ENCODE results near the gene C6orf136. TPM values are rescaled to one million over a fixed set of nuclear protein-coding genes. Genes with fewer than 3 reads are reported as not detected.
A peak's percentile ranks its signal among the peaks of the same experiment; 100 is the strongest.

Gene C6orf136
- total and polyA plus RNA-seq, 9 donors, result 5.8 to 16.5 (median 12.4) TPM

GRCh38 chr6:30641048-30641447 is 5.9 kb upstream of the C6orf136 start:
- Histone ChIP-seq H3K36me3 (ENCODE audit: control insufficient read depth, insufficient read depth, low read length) (peaks cover 73% of the 10 kb centered on the region), H3K4me1 (ENCODE audit: control insufficient read depth, insufficient read depth, low read length) (peaks cover under 1% of the 10 kb centered on the region), H3K9me3 (replicated peaks; ENCODE audit: control insufficient read depth, low read depth, low read length) (no peaks in the 10 kb centered on the region), H3K27ac (ENCODE audit: low read length) (no peak overlapping the region), H3K4me3 (ENCODE audit: low read length) (no peak overlapping the region), H3K27me3 (ENCODE audit: control insufficient read depth, insufficient read depth, low read length) (no peaks in the 10 kb centered on the region)
- no peak for DNase-seq
- WGBS (ENCODE audit: insufficient coverage), result no CpG with 5 or more reads among the region's 1 CpG

DNA sequence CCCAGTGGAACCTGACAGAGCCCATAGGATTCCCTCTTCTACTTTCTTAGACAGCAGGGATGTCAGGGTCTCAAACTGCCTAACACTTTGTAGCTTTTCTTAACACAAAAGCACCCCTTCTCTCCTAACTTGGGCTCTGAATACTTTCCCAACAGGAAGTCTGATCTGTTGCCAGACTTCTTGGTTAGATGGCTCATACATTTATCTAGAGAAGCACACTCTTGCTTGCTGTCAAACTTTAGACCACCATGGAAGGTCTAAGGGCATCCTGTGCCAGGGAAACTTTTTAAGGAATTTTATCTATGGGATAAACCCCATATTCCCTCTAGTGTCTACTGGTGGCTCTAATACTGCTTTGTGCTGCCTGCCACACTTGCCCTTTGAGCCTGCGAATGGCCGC is 3.3 kb upstream of the C6orf136 start:
- Histone ChIP-seq H3K27me3 (ENCODE audit: control insufficient read depth, insufficient read depth, low read length) (no peaks in the 10 kb centered on the region), H3K36me3 (ENCODE audit: control insufficient read depth, insufficient read depth, low read length) (peaks cover 64% of the 10 kb centered on the region), H3K4me3 (ENCODE audit: low read length) (no peak overlapping the region), H3K4me1 (ENCODE audit: control insufficient read depth, insufficient read depth, low read length) (peaks cover 11% of the 10 kb centered on the region), H3K9me3 (replicated peaks; ENCODE audit: control insufficient read depth, low read depth, low read length) (no peaks in the 10 kb centered on the region), H3K27ac (ENCODE audit: low read length) (no peak overlapping the region)
- no CpG with 5 or more reads among the region's 2 CpGs for WGBS (ENCODE audit: insufficient coverage)
- DNase-seq, result no peak

GRCh38 chr6:30644769-30645168 is 2.2 kb upstream of the C6orf136 start:
- Histone ChIP-seq H3K9me3 (replicated peaks; ENCODE audit: control insufficient read depth, low read depth, low read length) (no peaks in the 10 kb centered on the region), H3K36me3 (ENCODE audit: control insufficient read depth, insufficient read depth, low read length) (peaks cover 62% of the 10 kb centered on the region)
- 82% methylated on average over 5 of the region's 5 CpGs for WGBS (ENCODE audit: insufficient coverage)

DNA sequence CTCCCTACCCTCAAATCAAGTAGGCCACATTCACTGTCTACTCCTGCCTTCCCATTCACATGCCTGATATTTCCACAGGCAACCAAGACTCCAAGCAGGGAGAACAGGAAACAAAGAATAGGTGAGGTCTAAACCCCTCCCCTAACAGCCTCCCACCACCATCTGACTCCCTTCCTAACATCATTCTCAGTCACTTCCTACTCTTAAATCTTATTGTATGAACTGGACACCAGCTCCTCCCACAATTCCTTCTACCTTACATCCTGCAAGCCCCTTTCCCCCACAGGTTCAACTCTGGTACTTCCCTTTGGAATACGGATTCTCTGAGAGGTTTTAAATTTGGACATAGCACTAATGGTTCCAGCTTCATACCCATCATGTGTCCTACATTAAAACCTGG is 944 bp upstream of the C6orf136 start:
- DNase-seq, result no peak
- H3K4me1 ChIP-seq (ENCODE audit: control insufficient read depth, insufficient read depth, low read length), result peaks cover 11% of the 10 kb centered on the region
- no CpG with 5 or more reads among the region's 1 CpG for WGBS (ENCODE audit: insufficient coverage)
- no peak overlapping the region for H3K27ac ChIP-seq (ENCODE audit: low read length)
- H3K4me3 ChIP-seq (ENCODE audit: low read length), result no peak overlapping the region
- peaks cover 57% of the 10 kb centered on the region for H3K36me3 ChIP-seq (ENCODE audit: control insufficient read depth, insufficient read depth, low read length)
- H3K27me3 ChIP-seq (ENCODE audit: control insufficient read depth, insufficient read depth, low read length), result no peaks in the 10 kb centered on the region
- H3K9me3 ChIP-seq (replicated peaks; ENCODE audit: control insufficient read depth, low read depth, low read length), result no peaks in the 10 kb centered on the region

More at GRCh38 chr6:30644769-30645168, 2.2 kb upstream of the C6orf136 start:
- no peak for DNase-seq
- Histone ChIP-seq H3K27me3 (ENCODE audit: control insufficient read depth, insufficient read depth, low read length) (no peaks in the 10 kb centered on the region), H3K27ac (ENCODE audit: low read length) (no peak overlapping the region), H3K4me3 (ENCODE audit: low read length) (no peak overlapping the region), H3K4me1 (ENCODE audit: control insufficient read depth, insufficient read depth, low read length) (peaks cover 11% of the 10 kb centered on the region)

- DNase-seq, result peak; percentile 61
- Histone ChIP-seq H3K4me3 (ENCODE audit: low read length) (peak overlapping the region; percentile 97), H3K9me3 (replicated peaks; ENCODE audit: control insufficient read depth, low read depth, low read length) (no peaks in the 10 kb centered on the region), H3K27me3 (ENCODE audit: control insufficient read depth, insufficient read depth, low read length) (no peaks in the 10 kb centered on the region), H3K27ac (ENCODE audit: low read length) (peak overlapping the region; percentile 91), H3K4me1 (ENCODE audit: control insufficient read depth, insufficient read depth, low read length) (peaks cover 11% of the 10 kb centered on the region), H3K36me3 (ENCODE audit: control insufficient read depth, insufficient read depth, low read length) (peaks cover 56% of the 10 kb centered on the region)
- WGBS (ENCODE audit: insufficient coverage), result 0% methylated on average over 57 of the region's 78 CpGs
Measured at GRCh38 chr6:30647242-30648116, 546 bp downstream of the C6orf136 start.

- H3K27me3 ChIP-seq (ENCODE audit: control insufficient read depth, insufficient read depth, low read length), result no peaks in the 10 kb centered on the region
- peaks cover 9% of the 10 kb centered on the region for H3K4me1 ChIP-seq (ENCODE audit: control insufficient read depth, insufficient read depth, low read length)
- H3K9me3 ChIP-seq (replicated peaks; ENCODE audit: control insufficient read depth, low read depth, low read length), result no peaks in the 10 kb centered on the region
- WGBS (ENCODE audit: insufficient coverage), result 86% methylated on average over 7 of the region's 12 CpGs
- no peak for DNase-seq
- H3K27ac ChIP-seq (ENCODE audit: low read length), result no peak overlapping the region
- H3K4me3 ChIP-seq (ENCODE audit: low read length), result no peak overlapping the region
- peaks cover 58% of the 10 kb centered on the region for H3K36me3 ChIP-seq (ENCODE audit: control insufficient read depth, insufficient read depth, low read length)
Measured at GRCh38 chr6:30651143-30651542, 4.2 kb downstream of the C6orf136 start.

- peaks cover 85% of the 10 kb centered on the region for H3K36me3 ChIP-seq (ENCODE audit: control insufficient read depth, insufficient read depth, low read length)
- H3K4me3 ChIP-seq (ENCODE audit: low read length), result no peak overlapping the region
- H3K9me3 ChIP-seq (replicated peaks; ENCODE audit: control insufficient read depth, low read depth, low read length), result no peaks in the 10 kb centered on the region
- no peak for DNase-seq
- 90% methylated on average over 13 of the region's 19 CpGs for WGBS (ENCODE audit: insufficient coverage)
- H3K27me3 ChIP-seq (ENCODE audit: control insufficient read depth, insufficient read depth, low read length), result no peaks in the 10 kb centered on the region
- H3K4me1 ChIP-seq (ENCODE audit: control insufficient read depth, insufficient read depth, low read length), result no peaks in the 10 kb centered on the region
- no peak overlapping the region for H3K27ac ChIP-seq (ENCODE audit: low read length)
Measured at GRCh38 chr6:30654798-30655742, 8.1 kb downstream of the C6orf136 start.

GRCh38 chr6:30655743-30656094 is 8.8 kb downstream of the C6orf136 start:
- WGBS (ENCODE audit: insufficient coverage), result 100% methylated on average over 2 of the region's 3 CpGs
- no peak for DNase-seq
- Histone ChIP-seq H3K27ac (ENCODE audit: low read length) (no peak overlapping the region), H3K27me3 (ENCODE audit: control insufficient read depth, insufficient read depth, low read length) (no peaks in the 10 kb centered on the region), H3K9me3 (replicated peaks; ENCODE audit: control insufficient read depth, low read depth, low read length) (no peaks in the 10 kb centered on the region), H3K4me1 (ENCODE audit: control insufficient read depth, insufficient read depth, low read length) (no peaks in the 10 kb centered on the region), H3K4me3 (ENCODE audit: low read length) (no peak overlapping the region), H3K36me3 (ENCODE audit: control insufficient read depth, insufficient read depth, low read length) (peaks cover 85% of the 10 kb centered on the region)

- 86% methylated on average over 5 of the region's 7 CpGs for WGBS (ENCODE audit: insufficient coverage)
- peaks cover 84% of the 10 kb centered on the region for H3K36me3 ChIP-seq (ENCODE audit: control insufficient read depth, insufficient read depth, low read length)
Measured at GRCh38 chr6:30656513-30656912, 9.6 kb downstream of the C6orf136 start.

GRCh38 chr6:30657454-30657853 is 10.5 kb downstream of the C6orf136 start:
- no peak overlapping the region for H3K4me3 ChIP-seq (ENCODE audit: low read length)
- H3K36me3 ChIP-seq (ENCODE audit: control insufficient read depth, insufficient read depth, low read length), result peaks cover 86% of the 10 kb centered on the region
- no peak overlapping the region for H3K27ac ChIP-seq (ENCODE audit: low read length)
- no peak for DNase-seq
- no peaks in the 10 kb centered on the region for H3K27me3 ChIP-seq (ENCODE audit: control insufficient read depth, insufficient read depth, low read length)
- H3K9me3 ChIP-seq (replicated peaks; ENCODE audit: control insufficient read depth, low read depth, low read length), result no peaks in the 10 kb centered on the region
- H3K4me1 ChIP-seq (ENCODE audit: control insufficient read depth, insufficient read depth, low read length), result no peaks in the 10 kb centered on the region

More at GRCh38 chr6:30656513-30656912, 9.6 kb downstream of the C6orf136 start:
- Histone ChIP-seq H3K4me1 (ENCODE audit: control insufficient read depth, insufficient read depth, low read length) (no peaks in the 10 kb centered on the region), H3K4me3 (ENCODE audit: low read length) (no peak overlapping the region), H3K27me3 (ENCODE audit: control insufficient read depth, insufficient read depth, low read length) (no peaks in the 10 kb centered on the region), H3K9me3 (replicated peaks; ENCODE audit: control insufficient read depth, low read depth, low read length) (no peaks in the 10 kb centered on the region), H3K27ac (ENCODE audit: low read length) (no peak overlapping the region)
- DNase-seq, result peak; percentile 41
